ENCODE measurements around the gene EPN2. TPM values are rescaled to one million over a fixed set of nuclear protein-coding genes. Genes with fewer than 3 reads are reported as not detected.
A peak's percentile ranks its signal among the peaks of the same experiment; 100 is the strongest.

The EPN2 gene
- total and polyA plus RNA-seq, 9 donors: 21.6 to 68.9 (median 52.7) TPM

- WGBS, 3 donors: 80 to 89% (median 85%) methylated on average over 7 of the region's 7 CpGs
Observed at GRCh38 chr17:19370493-19370960, 133.4 kb downstream of the EPN2 start.

DNA sequence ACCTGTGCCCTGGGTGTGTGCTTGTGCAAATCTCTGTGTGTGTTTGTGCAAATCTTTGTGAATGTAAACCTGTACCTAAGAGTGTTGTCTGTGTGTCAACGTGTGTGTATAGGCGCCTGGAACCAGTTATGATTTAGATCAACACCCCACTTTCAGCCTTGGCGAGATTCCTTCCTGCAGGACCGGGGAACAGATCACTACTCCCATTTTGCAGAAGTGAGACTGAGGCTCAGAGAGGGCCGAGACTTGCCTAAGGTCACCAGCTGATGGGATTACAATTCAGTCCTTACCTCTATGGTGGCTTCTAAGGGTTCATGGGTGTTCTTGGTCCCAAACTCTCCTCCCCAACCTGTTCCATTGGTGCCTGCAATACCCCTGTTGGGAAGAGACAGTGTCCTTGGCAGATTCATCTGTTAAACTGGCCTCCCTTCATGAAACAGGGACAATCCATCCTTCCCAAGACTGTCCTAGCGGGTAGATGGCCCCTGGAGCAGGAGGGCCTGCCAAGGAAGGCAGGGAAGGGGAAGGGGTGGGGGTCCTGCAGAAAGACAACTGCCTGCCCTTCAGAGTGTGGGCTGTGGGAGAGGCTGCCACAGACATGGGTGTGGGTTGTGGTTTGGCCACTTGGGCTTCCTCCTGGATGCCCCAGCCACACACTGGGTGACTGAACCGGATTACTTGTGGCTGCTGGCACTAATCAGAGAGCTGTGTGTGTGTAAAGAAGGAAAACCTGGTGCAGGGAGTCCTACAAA lies 134.3 kb downstream of the EPN2 start:
- Histone ChIP-seq H3K27ac (no peak overlapping the region), H3K4me1 (ENCODE audit: insufficient read depth) (no peaks in the 10 kb centered on the region), H3K27me3 (no peaks in the 10 kb centered on the region), H3K4me3 (no peak overlapping the region), H3K9me3 (no peaks in the 10 kb centered on the region), H3K36me3 (no peaks in the 10 kb centered on the region)
- intact Hi-C loops (cut with DNase I): no loop called here
- WGBS, 3 donors: 90 to 92% (median 92%) methylated on average over 7 of the region's 7 CpGs
- TF ChIP-seq POLR2A (IDR thresholded peaks at IDR 0.05) (no peak), EP300 (IDR thresholded peaks at IDR 0.05) (no peak)
- TF ChIP-seq, protein P1, sequence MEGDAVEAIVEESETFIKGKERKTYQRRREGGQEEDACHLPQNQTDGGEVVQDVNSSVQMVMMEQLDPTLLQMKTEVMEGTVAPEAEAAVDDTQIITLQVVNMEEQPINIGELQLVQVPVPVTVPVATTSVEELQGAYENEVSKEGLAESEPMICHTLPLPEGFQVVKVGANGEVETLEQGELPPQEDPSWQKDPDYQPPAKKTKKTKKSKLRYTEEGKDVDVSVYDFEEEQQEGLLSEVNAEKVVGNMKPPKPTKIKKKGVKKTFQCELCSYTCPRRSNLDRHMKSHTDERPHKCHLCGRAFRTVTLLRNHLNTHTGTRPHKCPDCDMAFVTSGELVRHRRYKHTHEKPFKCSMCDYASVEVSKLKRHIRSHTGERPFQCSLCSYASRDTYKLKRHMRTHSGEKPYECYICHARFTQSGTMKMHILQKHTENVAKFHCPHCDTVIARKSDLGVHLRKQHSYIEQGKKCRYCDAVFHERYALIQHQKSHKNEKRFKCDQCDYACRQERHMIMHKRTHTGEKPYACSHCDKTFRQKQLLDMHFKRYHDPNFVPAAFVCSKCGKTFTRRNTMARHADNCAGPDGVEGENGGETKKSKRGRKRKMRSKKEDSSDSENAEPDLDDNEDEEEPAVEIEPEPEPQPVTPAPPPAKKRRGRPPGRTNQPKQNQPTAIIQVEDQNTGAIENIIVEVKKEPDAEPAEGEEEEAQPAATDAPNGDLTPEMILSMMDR (IDR thresholded peaks at IDR 0.05): no peak
- DNase-seq: no peak

More at GRCh38 chr17:19370493-19370960, 133.4 kb downstream of the EPN2 start:
- Histone ChIP-seq H3K4me3 (no peak overlapping the region), H3K27me3 (no peaks in the 10 kb centered on the region), H3K27ac (no peak overlapping the region), H3K36me3 (no peaks in the 10 kb centered on the region), H3K9me3 (no peaks in the 10 kb centered on the region), H3K4me1 (ENCODE audit: insufficient read depth) (no peaks in the 10 kb centered on the region)
- DNase-seq: peak in 1 of 5 donors; percentile 39
- intact Hi-C loops (cut with DNase I): no loop called here
- no peak for TF ChIP-seq EP300 (IDR thresholded peaks at IDR 0.05)
- TF ChIP-seq, protein P1 (IDR thresholded peaks at IDR 0.05): no peak
- TF ChIP-seq POLR2A (IDR thresholded peaks at IDR 0.05): no peak

DNA sequence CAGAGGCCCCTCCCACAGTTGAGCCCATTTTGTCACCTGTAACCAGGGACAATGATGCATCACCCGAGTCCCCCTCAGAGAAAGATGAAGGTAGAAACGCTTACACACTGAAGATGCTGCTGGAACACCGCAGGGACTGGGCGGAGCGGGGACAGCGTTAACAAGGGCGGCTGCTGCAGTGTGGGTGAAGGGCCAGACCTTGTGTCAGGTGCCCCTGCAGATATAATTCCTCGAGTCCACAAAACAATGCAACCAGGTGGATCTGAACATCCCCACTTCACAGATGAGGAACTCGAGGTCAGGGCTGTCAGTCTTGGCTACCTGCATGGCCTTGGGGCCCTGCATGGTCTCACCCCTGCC lies 134.8 kb downstream of the EPN2 start:
- intact Hi-C loops (cut with DNase I): no loop called here
- H3K9me3 ChIP-seq: no peaks in the 10 kb centered on the region
- H3K4me1 ChIP-seq (ENCODE audit: insufficient read depth): peaks cover 2% of the 10 kb centered on the region
- no peaks in the 10 kb centered on the region for H3K36me3 ChIP-seq
- no peak overlapping the region for H3K4me3 ChIP-seq
- no peak for DNase-seq
- 87 to 94% (median 88%) methylated on average over 9 of the region's 9 CpGs for WGBS, 3 donors
- no peak overlapping the region for H3K27ac ChIP-seq
- TF ChIP-seq, protein P1 (IDR thresholded peaks at IDR 0.05): no peak
- no peak for TF ChIP-seq POLR2A (IDR thresholded peaks at IDR 0.05)
- no peak for TF ChIP-seq EP300 (IDR thresholded peaks at IDR 0.05)
- H3K27me3 ChIP-seq: no peaks in the 10 kb centered on the region

- Histone ChIP-seq H3K4me3 (no peak overlapping the region), H3K27ac (no peak overlapping the region), H3K9me3 (no peaks in the 10 kb centered on the region), H3K36me3 (no peaks in the 10 kb centered on the region), H3K27me3 (no peaks in the 10 kb centered on the region), H3K4me1 (ENCODE audit: insufficient read depth) (peaks cover 2% of the 10 kb centered on the region)
- WGBS, 3 donors: 83 to 89% (median 88%) methylated on average over 12 of the region's 12 CpGs
- TF ChIP-seq, protein P1 (IDR thresholded peaks at IDR 0.05): no peak
- TF ChIP-seq POLR2A (IDR thresholded peaks at IDR 0.05): no peak
- no peak for TF ChIP-seq EP300 (IDR thresholded peaks at IDR 0.05)
- intact Hi-C loops (cut with DNase I): no loop called here
- DNase-seq: peak in 1 of 5 donors; percentile 14
Observed at GRCh38 chr17:19372439-19372838, 135.3 kb downstream of the EPN2 start.
